Left cardiac atrium (tissue), 4 donors: ENCODE measurements around the gene ARMC9. TPM values are rescaled to one million over a fixed set of nuclear protein-coding genes. Genes with fewer than 3 reads are reported as not detected.
"Not testable (repeated sequence)": the region's sequence is repeated elsewhere in the genome, so short reads cannot be mapped to it uniquely, and the experiment has no call there.

ENCODE experiments used
- ATAC-seq, 2 donors: fragments of 200-7000 bp; cut with Tn5 transposase; one replicate each; pipeline ENCODE4 v1.9.1; 2020; ENCODE audit warnings: mild to moderate bottlenecking in 2 of 2, moderate library complexity in 2 of 2
- DNase-seq: peaks from one replicate; pipeline ENCODE4 v3.0.0-alpha.2; 2020
- intact Hi-C, 2 donors: fragments of 100-400 bp; cut with DNase I; formaldehyde crosslinking; loops; one replicate each; pipeline versions ENCODE4 v1.14.1 to v1.15.1; 2022 to 2023
- total RNA-seq, 2 donors: library from RNA; stranded (reverse); fragmentation: NEBNext Ultra II Directional; extraction: Animal tissue kit (Norgen Biotek cat#: 25700); gene quantifications; one replicate each; pipeline ENCODE4 v1.2.1, GENCODE V29; 2021
- donor health status: DM: no; HTN: yes; CAD: no.
- donor health status: DM: no; HTN: yes; CAD: no; lungs with severe emphysema.
- donor health status: DM: yes; HTN: yes; CAD: no.
- donor health status: Dilated cardiomyopathy.

Gene ARMC9
- total RNA-seq, 2 donors from 2014 or later: 3.0 to 5.9 TPM

DNA sequence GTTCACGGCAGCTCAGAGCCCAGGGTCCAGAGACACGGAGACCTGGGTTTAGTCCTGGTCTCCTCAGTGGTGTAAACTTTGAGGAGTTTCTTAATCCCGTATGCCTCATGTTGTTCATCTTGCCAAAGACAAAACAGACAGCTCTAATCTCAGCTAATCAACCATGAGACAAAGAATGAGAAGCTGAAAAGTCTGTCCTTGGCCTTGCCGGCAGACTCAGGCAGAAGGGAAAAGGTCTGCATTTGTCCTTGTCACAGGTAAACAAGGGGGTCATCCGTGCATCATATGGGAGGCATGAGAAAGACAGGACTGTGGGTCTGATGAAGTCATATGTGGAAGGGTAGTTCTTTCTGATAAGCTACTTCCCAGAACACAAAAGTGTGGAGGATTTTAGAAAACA, 1.8 kb upstream of the ARMC9 start:
- DNase-seq (no peak), ATAC-seq (no peak)
- intact Hi-C loops: loop anchor here in 1 of 2 donors (10.0 kb wide), 1 partner anchor 92 kb away; no protein-coding TSS in a partner anchor

DNA sequence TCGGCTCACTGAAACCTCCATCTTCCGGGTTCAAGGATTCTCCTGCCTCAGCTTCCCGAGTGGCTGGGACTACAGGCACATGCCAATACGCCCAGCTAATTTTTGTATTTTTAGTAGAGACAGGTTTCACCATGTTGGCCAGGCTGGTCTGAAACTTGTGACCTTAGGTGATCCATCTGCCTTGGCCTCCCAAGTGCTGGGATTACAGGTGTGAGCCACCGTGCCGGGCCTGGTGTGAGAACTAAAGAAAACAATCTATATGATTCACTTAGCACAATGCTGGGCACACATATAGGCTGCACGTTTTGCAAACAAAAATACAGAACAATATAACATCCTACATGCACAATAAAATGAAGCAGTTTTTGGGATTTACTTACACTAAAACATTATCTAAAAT, 1.2 kb upstream of the ARMC9 start:
- DNase-seq, ATAC-seq: not testable (repeated sequence)
- intact Hi-C loops: loop anchor here in 1 of 2 donors (10.0 kb wide), 1 partner anchor 92 kb away; no protein-coding TSS in a partner anchor

DNA sequence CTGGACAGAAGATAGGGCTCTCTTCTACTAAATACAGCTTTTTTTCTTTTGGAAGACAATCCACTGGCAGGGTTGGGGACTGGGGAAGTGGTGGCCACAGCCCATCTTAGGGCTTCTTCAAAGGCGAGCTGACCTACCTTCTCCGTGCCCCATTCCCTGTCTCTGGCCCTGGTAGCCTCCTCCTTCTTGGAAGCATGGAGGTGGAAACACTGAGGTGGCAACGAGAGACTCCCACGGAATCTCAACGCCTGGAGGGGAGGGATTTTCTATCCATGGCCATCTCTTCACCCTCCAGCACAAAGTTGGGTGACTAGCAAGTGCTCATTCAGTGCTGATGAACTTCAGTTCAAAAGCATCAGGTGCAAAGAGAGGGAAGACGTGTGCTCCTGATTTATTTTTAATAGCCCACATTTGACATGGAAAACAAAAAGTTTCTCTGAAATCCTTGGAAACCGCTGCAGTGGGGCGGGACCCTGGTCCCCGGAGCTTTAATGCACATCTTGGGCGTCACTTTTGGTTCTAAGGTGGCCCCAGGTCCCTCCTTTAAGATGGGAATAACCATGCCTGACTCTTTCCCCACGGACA, 633 bp upstream of the ARMC9 start:
- DNase-seq (no peak), ATAC-seq (peak in 1 of 2 donors; percentile 4)
- intact Hi-C loops: loop anchor here in 1 of 2 donors (10.0 kb wide), 1 partner anchor 93 kb away; no protein-coding TSS in a partner anchor

DNA sequence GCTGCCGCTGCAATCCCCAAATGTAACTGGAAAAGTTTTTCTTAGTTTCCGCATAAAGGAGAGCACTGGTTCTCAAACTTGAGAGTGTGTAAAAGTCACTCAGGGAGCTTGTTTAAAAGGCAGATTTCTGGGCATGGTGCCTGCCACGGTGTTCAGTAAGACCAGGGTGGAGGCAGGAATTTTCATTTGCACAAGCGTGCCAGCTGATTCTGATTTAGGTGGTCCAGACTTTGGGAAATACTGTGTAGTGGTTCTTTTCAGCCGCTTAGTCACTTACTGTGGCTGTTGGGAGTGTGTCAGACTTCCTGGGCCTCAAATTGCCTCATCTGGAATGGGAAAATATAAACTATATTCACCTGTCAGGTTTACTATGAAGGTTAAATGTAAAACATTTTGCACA, 788 bp downstream of the ARMC9 start:
- DNase-seq (no peak), ATAC-seq (no peak)
- intact Hi-C loops: loop anchor here in 1 of 2 donors (10.0 kb wide), 1 partner anchor 94 kb away; no protein-coding TSS in a partner anchor

DNA sequence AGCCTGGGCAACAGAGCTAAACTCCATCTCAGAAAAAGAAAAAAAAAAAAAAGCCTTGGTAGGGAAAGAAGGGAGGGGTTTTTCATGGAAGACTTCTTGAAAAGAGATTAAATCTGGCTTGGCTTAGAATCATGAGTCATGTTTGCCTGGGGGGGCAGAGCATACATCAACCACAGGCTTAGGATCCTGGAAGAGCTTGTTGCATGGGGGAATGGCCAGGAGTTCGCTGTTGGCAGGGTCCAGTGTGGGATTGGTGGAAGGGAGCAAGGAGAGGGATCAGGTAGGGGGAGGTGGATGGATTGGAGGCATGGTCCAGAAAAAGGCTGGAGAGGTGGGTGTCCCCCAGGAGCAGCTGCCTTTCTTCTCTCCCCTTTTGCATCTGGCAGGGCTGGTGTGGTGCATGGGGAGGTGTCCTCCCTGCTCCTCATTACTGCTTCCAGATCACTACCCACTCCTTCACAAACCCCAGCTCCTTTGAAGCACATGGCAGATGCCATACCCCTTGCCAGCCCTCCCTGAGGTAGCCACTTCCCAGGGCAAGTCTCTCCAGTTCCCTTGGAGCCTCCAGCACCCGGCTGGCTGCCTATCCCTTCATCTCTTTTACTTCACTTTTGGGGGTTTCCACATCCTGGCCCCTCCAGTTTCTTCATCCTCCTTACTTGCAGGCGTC, 2.5 kb downstream of the ARMC9 start:
- intact Hi-C loops: no loop called here
- no peak for ATAC-seq

DNA sequence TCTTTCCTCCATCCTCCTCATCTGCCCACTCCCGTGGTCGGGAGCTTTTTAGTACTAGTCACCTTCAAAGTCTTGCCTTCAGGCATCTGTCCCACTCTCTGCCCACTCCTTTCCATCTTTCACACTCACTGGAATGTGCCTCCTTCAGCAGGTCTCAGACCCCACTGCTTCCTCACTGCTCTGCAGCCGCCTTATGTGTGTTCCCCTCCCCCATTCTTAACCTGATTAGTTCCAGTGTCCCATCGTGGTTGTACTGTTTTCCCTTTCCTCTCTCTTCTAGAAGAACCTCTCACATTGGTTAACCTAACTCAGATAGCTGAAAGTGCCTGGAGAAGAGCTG, 3.0 kb downstream of the ARMC9 start:
- no peak for DNase-seq
- intact Hi-C loops: no loop called here
- no peak for ATAC-seq

More for the DNA sequence above, 2.5 kb downstream of the ARMC9 start:
- no peak for DNase-seq

DNA sequence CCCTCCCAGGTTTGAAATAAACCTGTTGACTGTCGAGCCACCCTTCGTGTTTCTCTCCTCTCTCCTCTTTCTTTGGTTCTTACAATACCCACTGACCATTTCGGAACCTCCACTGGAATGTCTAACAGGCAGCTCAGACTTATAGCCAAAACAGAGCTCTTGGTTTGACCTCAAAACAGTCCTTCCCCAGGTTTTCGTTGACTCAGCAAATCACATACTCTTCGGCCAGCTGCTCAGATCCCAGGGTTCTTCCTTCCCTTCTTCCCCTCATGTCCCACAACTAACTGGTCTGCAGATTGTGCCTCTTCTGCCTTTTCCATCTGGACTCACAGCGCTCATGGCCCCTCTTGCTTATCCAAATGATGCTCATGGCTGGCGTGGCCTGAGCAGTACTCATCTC, 4.7 kb downstream of the ARMC9 start:
- intact Hi-C loops: no loop called here
- ATAC-seq (no peak), DNase-seq (no peak)

DNA sequence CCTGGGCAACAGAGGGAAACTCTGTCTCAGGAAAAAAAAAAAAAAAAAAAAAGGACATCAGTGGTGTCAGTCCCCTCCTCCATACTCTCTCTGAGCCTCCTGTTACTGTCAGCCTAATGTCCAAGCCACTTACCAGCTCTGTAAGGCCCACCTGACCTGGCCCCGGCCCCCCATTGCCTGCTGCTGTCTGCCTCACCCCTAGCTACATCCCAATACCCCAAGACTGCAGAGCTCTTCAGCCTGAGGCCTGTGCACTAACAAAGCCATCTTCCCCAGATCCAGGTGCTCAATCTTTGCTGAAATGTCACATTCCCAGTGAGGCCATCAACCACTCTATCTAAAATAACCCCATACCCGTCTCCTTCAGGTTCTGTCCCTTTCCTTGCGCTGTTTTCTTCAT, 5.7 kb downstream of the ARMC9 start:
- intact Hi-C loops: no loop called here
- ATAC-seq (no peak), DNase-seq (no peak)

DNA sequence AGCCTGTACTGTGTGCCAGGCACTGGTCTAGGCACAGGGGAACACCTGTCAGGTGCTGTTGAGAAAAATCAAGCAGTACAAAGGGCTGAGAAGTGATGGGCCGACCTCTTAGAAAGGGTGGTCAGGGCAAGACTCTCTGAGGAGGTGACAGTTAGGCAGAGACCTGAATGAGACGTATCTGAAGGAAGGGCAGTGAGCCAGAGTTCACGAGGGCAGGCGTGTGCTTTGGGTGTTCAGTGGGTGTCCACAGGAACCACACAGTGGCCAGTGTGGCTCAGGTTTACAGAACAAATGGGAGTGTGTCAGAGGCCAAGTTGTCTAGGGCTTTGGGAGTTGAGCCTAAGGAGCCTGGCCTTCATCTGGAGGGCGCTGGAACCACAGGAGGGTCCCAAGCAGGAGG, 6.2 kb downstream of the ARMC9 start:
- DNase-seq: no peak
- intact Hi-C loops: no loop called here
- ATAC-seq: no peak

DNA sequence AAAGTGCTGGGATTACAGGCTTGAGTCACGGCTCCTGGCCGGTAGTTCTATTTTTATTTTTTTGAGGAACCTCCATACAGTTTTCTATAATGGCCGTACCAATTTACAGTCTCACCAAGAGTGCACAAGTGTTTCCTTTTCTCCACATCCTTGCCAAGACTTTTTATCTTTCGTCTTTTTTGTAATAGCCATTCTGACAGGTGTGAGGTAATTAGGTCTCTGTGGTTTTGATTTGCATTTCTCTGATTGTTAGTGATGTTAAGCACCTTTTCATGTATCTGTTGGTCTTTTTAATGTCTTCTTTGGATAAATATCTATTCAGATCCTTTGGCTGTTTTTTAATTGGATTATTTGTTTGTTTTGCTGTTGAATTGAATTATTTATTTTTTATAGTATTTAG, 9.3 kb downstream of the ARMC9 start:
- ATAC-seq: no peak
- DNase-seq: no peak
- intact Hi-C loops: no loop called here

DNA sequence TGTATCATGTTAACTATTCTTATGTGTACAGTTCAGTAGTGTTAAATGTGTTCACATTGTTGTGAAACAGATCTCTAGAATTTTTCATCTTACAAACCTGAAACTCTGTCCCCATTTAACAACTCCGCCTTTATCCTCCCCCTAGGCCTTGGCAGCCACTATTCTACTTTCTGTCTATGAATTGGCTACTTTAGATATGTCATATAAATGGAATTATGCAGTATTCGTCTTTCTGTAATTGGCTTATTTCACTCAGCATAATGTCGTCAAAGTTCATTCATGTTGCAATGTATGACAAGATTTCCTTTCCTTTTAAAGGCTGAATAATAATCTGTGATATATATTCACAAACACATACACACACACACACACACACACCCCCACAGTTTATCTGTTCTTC, 12.4 kb downstream of the ARMC9 start:
- ATAC-seq (no peak), DNase-seq (no peak)
- intact Hi-C loops: no loop called here

DNA sequence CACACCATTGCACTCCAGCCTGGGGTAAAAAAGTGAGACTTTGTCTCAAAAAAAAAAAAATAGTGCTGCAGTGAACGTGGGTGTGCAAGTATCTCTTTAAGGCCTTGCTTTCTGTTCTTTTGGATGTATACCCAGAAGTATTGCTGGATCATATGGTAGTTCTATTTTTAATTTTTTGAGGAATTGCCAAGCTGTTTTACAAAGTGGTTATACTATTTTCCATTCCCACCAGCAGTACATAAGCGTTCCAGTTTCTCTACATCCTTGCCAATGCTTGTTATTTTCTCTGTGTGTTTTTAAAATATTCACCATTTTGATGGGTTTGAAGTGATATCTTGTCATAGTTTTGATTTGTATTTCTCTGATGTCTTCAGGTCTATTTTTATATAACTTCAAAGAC, 13.1 kb downstream of the ARMC9 start:
- no peak for ATAC-seq
- intact Hi-C loops: no loop called here
- no peak for DNase-seq

DNA sequence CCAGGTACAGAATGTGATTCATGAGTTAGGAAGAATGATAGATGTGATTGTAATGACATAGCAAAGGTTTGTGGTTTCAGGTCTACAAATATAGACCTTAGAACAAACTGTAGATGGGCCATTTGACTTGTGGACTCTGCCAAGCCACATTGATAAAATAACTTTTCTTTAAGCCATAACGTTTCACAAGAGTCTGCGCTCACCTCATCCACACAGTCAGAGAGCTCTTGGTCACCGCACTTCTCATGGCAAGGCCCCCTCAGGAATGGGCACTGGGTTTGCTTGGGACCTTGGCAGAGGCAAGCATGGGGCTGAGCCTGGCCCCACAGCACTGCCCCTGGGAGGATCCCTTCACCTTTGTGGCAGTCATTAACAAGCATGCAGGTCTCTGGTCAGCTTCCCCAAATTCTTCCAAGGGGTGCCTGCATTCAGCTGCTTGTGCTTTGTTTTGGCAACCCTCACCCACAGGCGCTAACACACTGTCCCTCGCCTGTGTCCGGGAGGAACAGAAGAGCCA, 14.0 kb downstream of the ARMC9 start:
- DNase-seq (no peak), ATAC-seq (no peak)
- intact Hi-C loops: no loop called here

DNA sequence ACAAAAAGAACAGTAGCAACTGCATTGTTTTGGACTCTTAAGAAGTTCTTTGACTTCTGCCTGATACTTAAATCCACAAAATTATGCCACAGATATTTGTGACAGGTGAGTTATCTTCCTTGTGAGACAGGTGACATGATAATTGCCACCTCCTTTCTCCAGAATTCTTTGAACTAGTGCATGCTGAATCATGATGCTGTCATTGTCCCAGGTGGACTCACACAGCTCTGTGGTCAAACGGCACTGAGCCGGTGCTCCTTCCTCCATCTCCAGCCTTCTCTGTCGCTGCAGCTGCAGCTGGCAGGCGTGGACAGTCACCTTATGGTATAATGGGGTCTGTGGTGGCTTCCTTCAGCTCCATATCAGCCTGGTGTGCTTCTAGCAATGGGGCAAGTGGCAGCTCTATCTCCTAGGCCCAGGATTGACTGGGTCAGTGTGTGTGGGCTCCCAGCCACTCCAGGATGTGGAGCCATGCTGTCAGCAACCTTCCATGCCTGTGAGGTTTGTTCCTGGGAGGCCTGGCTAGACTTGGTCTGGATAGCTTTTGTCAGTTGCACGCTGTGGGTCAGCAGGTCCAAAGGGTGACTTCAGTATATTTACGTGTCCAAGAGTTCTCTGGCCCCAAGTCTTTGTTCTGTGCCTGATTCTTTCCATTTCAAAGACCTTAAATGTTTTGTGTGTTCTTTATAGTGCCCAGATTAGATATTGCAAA, 15.7 kb downstream of the ARMC9 start:
- intact Hi-C loops: no loop called here
- ATAC-seq (no peak), DNase-seq (no peak)

DNA sequence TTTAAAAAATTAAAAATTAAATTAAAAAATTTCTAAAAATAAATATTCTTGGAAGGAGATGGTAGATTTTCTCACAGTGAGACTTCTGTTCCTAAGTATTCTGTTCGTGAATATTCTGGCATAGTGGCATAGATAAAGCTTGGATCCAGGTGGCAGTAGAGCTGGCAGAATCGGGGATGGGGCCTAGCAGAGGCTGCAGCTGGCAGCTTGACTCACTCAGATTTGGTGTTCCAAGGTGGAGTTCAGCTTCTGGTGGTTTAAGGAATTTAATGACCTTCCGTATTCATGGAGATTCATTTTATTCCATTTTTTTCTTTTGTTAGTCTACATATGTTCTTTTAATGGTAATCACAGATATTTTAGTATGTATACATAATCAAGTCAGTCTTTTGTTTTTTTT, 19.9 kb downstream of the ARMC9 start:
- intact Hi-C loops: no loop called here
- no peak for ATAC-seq
- DNase-seq: no peak

DNA sequence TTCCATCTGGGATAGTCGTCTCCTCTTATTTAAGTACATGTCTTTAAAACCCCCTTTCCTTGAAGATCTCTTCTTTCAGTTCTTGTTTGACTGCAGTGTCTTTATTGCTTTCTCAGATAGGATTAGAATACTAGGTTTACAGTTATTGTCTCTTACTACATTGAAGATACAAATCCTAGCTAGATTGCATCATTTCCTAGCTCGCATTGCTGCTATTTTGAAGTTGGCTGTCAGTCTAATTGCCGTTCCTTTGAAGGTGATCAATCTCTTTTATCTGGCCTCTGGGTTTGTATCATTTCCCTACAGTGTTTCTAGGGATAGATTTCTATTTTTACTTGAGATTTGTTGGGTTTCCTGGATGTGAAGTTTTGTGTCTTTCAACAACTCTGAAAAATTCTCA, 20.9 kb downstream of the ARMC9 start:
- no peak for ATAC-seq
- intact Hi-C loops: no loop called here
- no peak for DNase-seq

DNA sequence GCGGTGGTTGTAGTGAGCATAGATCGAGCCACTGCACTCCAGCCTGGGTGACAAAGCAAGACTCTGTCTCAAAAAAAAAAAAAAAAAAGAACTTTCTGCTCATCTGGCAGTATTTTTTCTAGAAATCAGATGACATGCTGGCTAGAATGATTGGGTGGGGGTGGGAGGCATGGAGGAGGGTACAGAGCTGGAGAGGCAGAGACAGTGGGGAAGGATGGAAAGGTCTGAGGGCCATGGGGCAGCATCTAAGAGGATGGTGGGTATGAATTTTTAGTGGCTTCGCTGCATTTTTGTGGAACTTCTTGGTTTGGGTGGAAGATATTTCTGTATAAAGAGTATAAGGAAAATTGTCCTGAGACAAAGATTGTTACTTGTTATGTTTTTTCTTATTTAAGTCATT, 23.3 kb downstream of the ARMC9 start:
- no peak for DNase-seq
- ATAC-seq: no peak
- intact Hi-C loops: no loop called here

DNA sequence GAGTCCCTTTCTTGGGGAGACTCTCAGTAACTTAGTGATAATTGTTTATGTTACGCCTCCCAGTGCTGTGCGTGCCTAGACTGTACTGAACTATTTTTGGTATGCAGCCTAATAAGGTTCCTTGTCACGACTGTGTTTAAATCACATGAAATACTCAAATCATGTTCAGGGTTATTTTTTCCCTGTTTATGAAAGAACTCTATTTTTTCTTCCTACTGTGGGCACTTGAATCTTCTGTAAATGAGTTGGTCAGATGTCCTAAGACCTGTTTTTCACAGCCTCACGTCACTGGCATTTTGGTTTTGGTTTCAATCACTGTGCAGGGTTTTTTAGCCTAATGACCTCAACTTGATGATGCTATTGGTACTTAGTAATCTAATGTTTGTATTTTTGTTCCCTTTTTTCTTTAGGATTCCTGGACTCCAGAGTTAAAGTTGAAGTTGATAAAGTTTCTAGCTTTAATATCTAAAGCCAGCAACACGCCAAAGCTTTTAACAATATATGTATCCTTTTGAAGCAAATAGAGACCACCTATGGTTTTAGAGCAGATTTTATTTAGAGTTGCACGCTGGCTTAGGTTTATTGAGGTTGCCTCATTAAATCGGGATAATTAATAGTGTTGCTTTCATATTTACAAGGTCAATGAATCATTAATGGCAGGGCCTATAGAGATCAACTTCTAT, 24.0 kb downstream of the ARMC9 start:
- intact Hi-C loops: no loop called here
- ATAC-seq (no peak), DNase-seq (no peak)

DNA sequence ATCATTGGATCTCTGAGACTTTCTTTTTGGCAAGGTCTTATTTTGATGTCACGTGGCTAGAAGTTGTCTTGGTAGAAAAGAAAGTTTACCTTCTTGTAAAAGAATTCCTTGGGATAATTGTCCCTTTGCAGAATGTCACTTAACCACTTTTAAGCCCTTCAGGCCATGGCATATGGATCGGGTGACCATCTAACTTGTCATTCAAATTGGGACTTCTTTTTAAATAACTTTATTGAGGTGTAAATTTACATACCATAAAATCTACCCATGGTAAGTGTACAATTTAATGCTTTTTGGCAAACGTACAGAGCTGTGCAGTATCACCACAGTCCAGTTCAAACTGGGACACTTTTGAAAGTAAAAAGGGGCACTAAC, 24.6 kb downstream of the ARMC9 start:
- ATAC-seq (no peak), DNase-seq (no peak)
- intact Hi-C loops: no loop called here

DNA sequence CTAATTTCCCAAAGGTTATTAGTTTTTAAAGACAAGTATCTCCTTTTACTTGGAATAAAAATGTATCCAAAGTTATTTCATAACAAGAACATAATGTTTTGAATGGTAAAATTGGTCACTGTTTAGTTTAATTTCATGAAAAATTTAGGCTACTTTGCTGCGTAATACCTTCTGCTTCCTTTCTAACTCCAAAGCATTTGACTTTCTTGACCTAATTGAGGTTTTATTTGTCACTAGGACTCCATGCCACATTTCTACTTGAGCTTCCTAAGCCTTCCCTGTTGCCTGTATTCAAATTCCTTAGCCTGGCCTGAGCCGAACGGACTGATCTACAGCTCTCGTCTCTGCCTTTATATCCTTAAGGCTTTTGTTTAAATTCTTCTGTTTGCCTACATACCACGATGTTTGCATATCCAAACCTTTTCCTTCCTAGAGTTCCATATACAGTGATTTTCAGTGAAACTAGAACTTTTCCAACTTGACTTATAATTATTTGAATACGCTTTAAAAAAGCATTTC, 25.1 kb downstream of the ARMC9 start:
- intact Hi-C loops: no loop called here
- ATAC-seq: no peak

More for the DNA sequence above, 25.1 kb downstream of the ARMC9 start:
- no peak for DNase-seq
